Activated T-cell treated with anti-CD3 and anti-CD28 coated beads, Interleukin-2, amount 50 U/mL, for 72 hours (primary cell): ENCODE measurements around the gene RGS7. TPM values are rescaled to one million over a fixed set of nuclear protein-coding genes. Genes with fewer than 3 reads are reported as not detected.
"Not testable (repeated sequence)": the region's sequence is repeated elsewhere in the genome, so short reads cannot be mapped to it uniquely, and the experiment has no call there.

ENCODE experiments used
- ATAC-seq, 2 donors: fragments of 150-1000 bp; cut with Tn5 transposase; replicated peaks in 1 of 2; 2 replicates each; pipeline ENCODE4 v1.10.0; 2021; ENCODE audit warnings: moderate library complexity in 2 of 2, mild to moderate bottlenecking in 1 of 2
- DNase-seq, 2 donors: peaks; one replicate each; pipeline ENCODE4 v3.0.0; 2021 to 2022; ENCODE audit warnings: mixed read lengths in 1 of 2
- H3K27ac Mint-ChIP-seq: one replicate; pipeline ENCODE4 v1.8.0; 2022; ENCODE audit warnings: mild to moderate bottlenecking, moderate library complexity, mixed read lengths
- H3K27me3 Mint-ChIP-seq: one replicate; pipeline ENCODE4 v1.8.0; 2022; ENCODE audit warnings: low read depth, mixed read lengths
- H3K36me3 Mint-ChIP-seq, 2 donors: one replicate each; pipeline ENCODE4 v1.8.0; 2022; ENCODE audit warnings: mixed read lengths in 2 of 2, mild to moderate bottlenecking in 1 of 2; ENCODE audit not compliant: insufficient read depth in 2 of 2
- H3K4me1 Mint-ChIP-seq: one replicate; pipeline ENCODE4 v1.8.0; 2022; ENCODE audit warnings: low read depth, mixed read lengths
- H3K4me3 Mint-ChIP-seq, 2 donors: one replicate each; pipeline ENCODE4 v1.8.0; 2022; ENCODE audit warnings: mild to moderate bottlenecking in 2 of 2, mixed read lengths in 2 of 2, moderate library complexity in 2 of 2
- H3K9me3 Mint-ChIP-seq, 2 donors: one replicate each; pipeline ENCODE4 v1.8.0; 2022; ENCODE audit warnings: mixed read lengths in 2 of 2
- total RNA-seq, 2 donors: library from RNA; stranded (reverse); gene quantifications; one replicate each; pipeline ENCODE4 v1.2.3, GENCODE V29; 2022

Gene RGS7
- total RNA-seq, 2 donors from 2014 or later: not detected

DNA sequence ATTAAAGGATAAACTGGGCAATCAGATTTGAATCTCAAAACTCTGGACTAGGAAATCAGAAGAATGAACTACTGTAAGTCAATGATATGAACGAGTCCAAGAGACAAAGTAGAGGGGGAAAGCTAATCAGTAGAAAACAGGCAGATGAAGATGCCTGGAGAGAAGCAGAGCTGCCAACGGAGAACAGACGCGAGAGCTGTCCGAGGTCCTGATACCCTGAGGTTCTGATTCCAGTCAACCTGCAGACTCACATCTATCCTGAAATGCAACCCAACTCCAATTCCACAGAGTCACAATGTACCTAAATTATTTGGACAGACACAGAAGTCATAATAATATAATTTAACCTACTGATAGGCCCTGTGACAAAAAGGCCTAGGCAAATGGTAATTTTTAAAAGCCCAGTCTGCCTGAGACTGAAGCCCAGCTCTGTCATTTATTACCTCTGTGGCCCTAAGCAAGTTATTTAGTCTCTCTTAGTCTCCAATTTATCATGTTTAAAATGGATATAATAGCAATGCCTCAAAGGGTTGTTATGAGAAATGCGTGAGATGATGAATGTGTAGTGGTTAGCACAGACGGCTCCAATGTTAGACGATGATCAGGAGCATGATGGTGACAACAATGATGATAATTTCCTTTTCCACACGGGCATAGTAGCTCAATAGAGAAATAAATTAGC lies 33.4 kb downstream of the RGS7 start:
- peaks cover 0 to 11% of the 10 kb centered on the region in 2 donors for H3K9me3 Mint-ChIP-seq
- ATAC-seq (no peak), DNase-seq (peak; percentile 1)
- H3K27me3 Mint-ChIP-seq: no peaks in the 10 kb centered on the region
- H3K27ac Mint-ChIP-seq: no peak overlapping the region
- no peaks in the 10 kb centered on the region for H3K4me1 Mint-ChIP-seq
- no peak overlapping the region for H3K4me3 Mint-ChIP-seq
- peaks cover 0 to 2% of the 10 kb centered on the region in 2 donors for H3K36me3 Mint-ChIP-seq

DNA sequence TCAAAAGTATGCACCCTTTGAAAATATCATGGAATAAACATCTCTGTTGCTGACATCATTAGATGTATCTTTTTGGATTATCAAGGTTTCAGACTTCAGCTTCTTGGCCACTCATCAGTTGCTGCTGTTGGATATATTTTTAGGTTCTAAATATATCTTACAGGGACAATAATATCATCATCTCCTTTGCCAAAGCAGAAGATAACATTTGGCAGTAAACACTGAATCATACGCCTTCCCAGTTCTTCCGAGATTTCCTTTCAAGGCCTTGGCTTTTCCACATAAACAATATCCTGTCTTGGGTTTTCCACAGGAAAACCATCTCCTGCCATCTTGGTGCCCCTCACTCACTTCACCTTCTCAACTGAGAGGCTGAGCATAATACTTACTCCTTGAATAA lies 39.3 kb downstream of the RGS7 start:
- ATAC-seq: no peak
- Mint-ChIP-seq H3K27me3 (no peaks in the 10 kb centered on the region), H3K9me3 (peaks cover 2 to 5% of the 10 kb centered on the region in 2 donors), H3K4me3 (no peak overlapping the region), H3K4me1 (no peaks in the 10 kb centered on the region), H3K36me3 (peaks cover 0 to 2% of the 10 kb centered on the region in 2 donors), H3K27ac (no peak overlapping the region)
- no peak for DNase-seq

DNA sequence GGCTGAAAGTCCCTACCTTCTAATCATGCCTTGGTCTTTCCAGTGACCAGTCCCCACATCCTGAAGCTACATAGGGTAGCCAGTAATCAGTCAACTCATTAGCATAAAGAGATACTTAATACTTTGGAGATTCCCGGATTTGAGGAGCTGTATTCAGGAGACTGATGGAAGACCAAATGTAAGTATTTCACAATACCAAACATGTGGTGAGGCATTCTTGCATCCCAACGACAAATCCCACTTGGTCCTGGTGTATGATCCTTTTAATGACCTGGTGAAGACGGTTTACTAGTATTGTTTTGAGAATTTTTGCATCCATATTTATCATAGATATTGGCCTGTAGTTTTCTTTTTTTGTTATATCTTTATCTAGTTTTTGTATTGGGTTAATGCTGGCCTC lies 40.6 kb downstream of the RGS7 start:
- no peaks in the 10 kb centered on the region for H3K4me1 Mint-ChIP-seq
- peaks cover 0 to 2% of the 10 kb centered on the region in 2 donors for H3K36me3 Mint-ChIP-seq
- H3K27me3 Mint-ChIP-seq: no peaks in the 10 kb centered on the region
- H3K4me3 Mint-ChIP-seq: no peak overlapping the region
- DNase-seq (no peak), ATAC-seq (no peak)
- no peak overlapping the region for H3K27ac Mint-ChIP-seq
- peaks cover 2 to 3% of the 10 kb centered on the region in 2 donors for H3K9me3 Mint-ChIP-seq

DNA sequence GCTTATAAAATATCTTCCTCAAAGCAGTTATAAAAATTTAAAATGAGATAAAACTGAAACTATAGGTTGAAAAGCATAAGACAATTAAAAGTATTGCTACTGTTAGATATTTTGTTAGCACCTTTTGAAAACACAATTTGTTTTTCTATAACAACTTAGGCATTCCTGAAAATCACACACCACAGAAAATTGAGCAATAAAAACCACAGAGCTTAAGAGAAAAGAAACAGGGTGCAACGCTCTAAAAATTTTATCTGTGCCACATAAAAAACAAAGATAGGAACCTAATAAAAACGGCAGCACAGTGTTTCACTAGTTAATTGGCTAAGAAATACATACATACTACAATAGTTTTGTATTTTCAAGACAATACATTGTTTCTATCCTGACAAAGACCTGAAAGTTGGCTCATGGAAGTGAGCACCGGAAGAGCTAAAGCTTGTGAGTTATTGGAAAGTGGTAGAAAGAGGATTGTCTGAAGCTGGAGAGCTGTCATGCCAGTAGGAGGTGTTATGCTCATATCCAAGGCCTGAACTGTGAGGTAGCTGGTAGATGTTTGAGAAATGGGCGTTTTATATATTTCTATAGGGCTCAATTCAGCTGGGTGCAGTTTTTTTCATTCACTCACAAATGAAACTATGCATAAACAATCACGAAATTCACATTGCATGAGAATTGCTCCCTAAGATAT lies 45.8 kb downstream of the RGS7 start:
- H3K4me3 Mint-ChIP-seq: no peak overlapping the region
- no peaks in the 10 kb centered on the region for H3K36me3 Mint-ChIP-seq
- H3K4me1 Mint-ChIP-seq: no peaks in the 10 kb centered on the region
- no peak overlapping the region for H3K27ac Mint-ChIP-seq
- no peaks in the 10 kb centered on the region for H3K27me3 Mint-ChIP-seq
- peaks cover 3 to 4% of the 10 kb centered on the region in 2 donors for H3K9me3 Mint-ChIP-seq
- no peak for DNase-seq
- no peak for ATAC-seq

DNA sequence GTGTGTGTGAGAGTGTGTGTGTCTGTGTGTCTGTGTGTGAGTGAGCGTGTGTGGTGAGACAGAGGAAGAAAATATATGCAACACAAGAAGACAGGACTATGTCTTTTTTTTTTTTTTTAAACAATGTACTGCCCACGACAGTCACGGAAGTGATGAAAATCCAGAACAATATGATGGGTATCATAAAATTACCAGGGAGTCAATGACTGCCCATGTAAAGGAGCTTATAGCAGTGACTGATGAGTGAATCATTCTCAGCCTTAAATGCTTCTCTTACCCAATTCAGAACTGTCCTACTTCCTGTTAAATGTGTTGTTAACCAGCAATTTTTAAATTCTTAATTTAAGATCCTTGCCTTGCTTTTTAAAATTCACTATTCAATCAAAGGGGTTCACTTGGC lies 46.6 kb downstream of the RGS7 start:
- no peak overlapping the region for H3K4me3 Mint-ChIP-seq
- H3K9me3 Mint-ChIP-seq: peaks cover 3 to 4% of the 10 kb centered on the region in 2 donors
- no peak for DNase-seq
- no peaks in the 10 kb centered on the region for H3K27me3 Mint-ChIP-seq
- H3K27ac Mint-ChIP-seq: no peak overlapping the region
- no peaks in the 10 kb centered on the region for H3K4me1 Mint-ChIP-seq
- H3K36me3 Mint-ChIP-seq: no peaks in the 10 kb centered on the region
- no peak for ATAC-seq

DNA sequence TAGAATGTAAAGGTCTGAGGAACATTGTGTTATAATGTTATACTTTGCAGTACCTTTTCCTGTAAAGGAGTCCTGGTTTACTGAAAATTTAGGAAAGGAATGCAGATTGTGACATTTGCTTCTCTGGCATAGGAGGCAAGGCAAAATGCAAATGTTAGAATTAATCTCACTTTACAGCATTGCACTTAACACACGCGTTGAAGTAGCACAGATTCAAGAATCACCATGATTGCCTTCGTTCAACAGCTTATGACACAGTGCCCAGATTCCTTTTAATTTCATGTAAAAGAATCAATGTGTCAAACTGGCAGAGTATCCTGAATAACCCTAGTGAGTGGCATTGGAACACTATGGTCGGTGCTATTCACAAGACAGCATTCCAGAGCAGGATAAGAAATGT lies 47.4 kb downstream of the RGS7 start:
- Mint-ChIP-seq H3K4me1 (no peaks in the 10 kb centered on the region), H3K4me3 (no peak overlapping the region), H3K27ac (no peak overlapping the region), H3K27me3 (no peaks in the 10 kb centered on the region), H3K36me3 (no peaks in the 10 kb centered on the region), H3K9me3 (peaks cover 3 to 4% of the 10 kb centered on the region in 2 donors)
- DNase-seq: no peak
- ATAC-seq: no peak

DNA sequence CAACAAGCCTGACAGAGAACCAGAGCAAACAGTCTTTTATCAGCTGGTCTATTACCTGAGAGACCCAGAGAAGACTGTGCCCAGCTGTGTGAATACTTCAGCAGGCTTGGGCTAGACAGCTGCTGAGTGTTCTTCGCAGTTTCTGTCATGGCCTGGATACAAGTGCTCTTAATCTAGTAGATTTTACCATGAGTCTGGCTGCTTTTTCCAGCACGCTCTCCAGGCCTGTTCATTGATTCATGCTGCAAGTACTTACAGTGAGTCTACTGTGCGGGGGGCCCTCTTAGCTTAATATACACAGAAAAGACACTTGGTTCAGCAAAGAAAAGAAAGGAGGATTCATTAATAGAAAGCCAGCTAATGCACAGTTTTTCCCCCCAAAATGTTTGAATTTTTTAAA lies 48.5 kb downstream of the RGS7 start:
- H3K27me3 Mint-ChIP-seq: no peaks in the 10 kb centered on the region

DNA sequence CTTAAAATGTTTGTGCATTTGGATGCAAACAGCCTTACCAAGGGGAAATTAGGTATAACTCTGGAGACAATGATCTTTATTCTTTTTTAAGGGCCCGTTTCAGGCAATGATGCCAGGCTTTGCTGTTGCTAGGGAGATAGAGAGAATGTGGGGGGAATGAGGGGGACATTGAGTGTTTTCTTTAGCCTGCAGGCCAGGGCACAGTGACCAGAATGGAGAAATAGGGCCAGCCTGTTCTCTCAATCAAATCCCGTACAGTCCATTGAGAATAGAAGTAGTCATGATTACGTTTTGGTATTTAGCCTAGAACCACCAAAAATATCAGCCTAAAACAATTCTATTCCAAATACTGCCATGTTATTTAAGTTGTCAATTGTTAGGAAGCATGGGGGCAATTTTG lies 49.0 kb downstream of the RGS7 start:
- H3K4me1 Mint-ChIP-seq: no peaks in the 10 kb centered on the region
- H3K36me3 Mint-ChIP-seq: peaks cover 0 to 2% of the 10 kb centered on the region in 2 donors
- no peaks in the 10 kb centered on the region for H3K27me3 Mint-ChIP-seq
- peaks cover 5 to 11% of the 10 kb centered on the region in 2 donors for H3K9me3 Mint-ChIP-seq
- H3K4me3 Mint-ChIP-seq: no peak overlapping the region
- no peak for ATAC-seq
- H3K27ac Mint-ChIP-seq: no peak overlapping the region
- no peak for DNase-seq

More for the DNA sequence above, 48.5 kb downstream of the RGS7 start:
- Mint-ChIP-seq H3K4me3 (no peak overlapping the region), H3K4me1 (no peaks in the 10 kb centered on the region), H3K9me3 (peaks cover 3 to 7% of the 10 kb centered on the region in 2 donors), H3K36me3 (peaks cover 0 to 2% of the 10 kb centered on the region in 2 donors), H3K27ac (no peak overlapping the region)
- no peak for ATAC-seq
- no peak for DNase-seq

DNA sequence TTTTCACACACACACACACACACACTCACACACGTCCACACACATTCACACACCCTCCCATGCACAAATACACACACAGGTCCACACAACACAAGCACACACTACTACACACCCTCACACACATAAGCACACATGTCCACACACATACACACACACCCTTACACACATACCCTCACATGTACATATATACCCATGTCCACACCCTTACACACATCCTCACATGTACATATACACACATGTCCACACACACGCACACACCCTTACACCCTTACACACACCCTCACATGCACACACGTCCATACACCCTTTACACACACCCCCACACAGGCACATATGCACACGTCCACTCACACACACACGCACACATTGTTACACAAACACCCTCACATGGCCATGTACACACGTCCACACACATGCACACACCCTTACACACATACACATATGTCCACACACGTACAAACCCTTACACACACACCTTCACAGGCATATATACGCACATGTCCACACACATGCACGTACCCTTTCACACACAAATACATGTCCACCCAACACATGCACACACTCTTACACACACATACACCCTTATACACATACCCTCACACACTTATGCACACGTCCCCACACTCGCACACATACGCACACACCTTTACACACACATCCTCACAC lies 50.7 kb downstream of the RGS7 start:
- no peak overlapping the region for H3K27ac Mint-ChIP-seq
- DNase-seq (no peak), ATAC-seq (no peak)
- H3K27me3 Mint-ChIP-seq: no peaks in the 10 kb centered on the region
- H3K36me3 Mint-ChIP-seq: peaks cover 0 to 2% of the 10 kb centered on the region in 2 donors
- H3K4me1 Mint-ChIP-seq: no peaks in the 10 kb centered on the region
- no peak overlapping the region for H3K4me3 Mint-ChIP-seq
- H3K9me3 Mint-ChIP-seq: peaks cover 5 to 16% of the 10 kb centered on the region in 2 donors

DNA sequence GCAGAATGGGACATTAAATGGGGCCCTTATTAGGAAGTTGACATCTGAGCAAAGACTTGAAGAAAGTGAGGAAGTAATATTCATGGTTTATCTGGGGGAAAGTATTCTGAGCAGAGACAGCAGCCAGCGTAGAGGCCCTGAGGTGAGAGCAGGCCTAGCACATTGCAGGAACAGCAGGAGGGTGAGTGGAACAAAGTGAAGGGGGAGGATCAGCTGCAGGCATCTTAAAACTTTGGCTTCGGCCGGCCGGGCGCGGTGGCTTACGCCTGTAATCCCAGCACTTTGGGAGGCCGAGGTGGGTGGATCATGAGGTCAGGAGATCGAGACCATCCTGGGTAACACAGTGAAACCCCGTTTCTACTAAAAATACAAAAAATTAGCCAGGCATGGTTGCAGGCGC lies 55.0 kb downstream of the RGS7 start:
- H3K4me3 Mint-ChIP-seq, ATAC-seq, DNase-seq, H3K36me3 Mint-ChIP-seq, H3K4me1 Mint-ChIP-seq, H3K27me3 Mint-ChIP-seq, H3K27ac Mint-ChIP-seq: not testable (repeated sequence)
- peaks cover 2 to 20% of the 10 kb centered on the region in 2 donors for H3K9me3 Mint-ChIP-seq

DNA sequence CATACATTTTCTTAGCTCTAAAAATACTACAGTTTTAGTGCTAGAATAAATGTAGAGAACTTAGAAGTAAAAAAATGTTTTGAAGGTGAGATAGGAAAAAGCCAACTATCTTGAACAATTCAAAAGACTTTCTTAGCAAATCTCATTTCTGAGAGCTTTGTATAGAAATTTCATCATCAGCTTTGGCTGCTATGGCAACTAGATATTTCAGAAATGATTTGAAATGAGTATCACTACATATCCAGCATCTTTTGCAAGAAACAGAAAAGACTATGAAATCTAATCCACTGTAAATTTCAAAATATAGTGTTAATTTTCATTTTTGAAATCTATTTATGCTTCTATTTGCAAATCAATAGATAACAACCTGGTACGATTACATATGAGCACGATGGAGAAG lies 57.7 kb downstream of the RGS7 start:
- ATAC-seq (no peak), DNase-seq (no peak)
- Mint-ChIP-seq H3K9me3 (peaks cover 9 to 20% of the 10 kb centered on the region in 2 donors), H3K27ac (no peak overlapping the region), H3K27me3 (no peaks in the 10 kb centered on the region), H3K4me1 (no peaks in the 10 kb centered on the region), H3K36me3 (peaks cover 0 to 2% of the 10 kb centered on the region in 2 donors), H3K4me3 (no peak overlapping the region)

DNA sequence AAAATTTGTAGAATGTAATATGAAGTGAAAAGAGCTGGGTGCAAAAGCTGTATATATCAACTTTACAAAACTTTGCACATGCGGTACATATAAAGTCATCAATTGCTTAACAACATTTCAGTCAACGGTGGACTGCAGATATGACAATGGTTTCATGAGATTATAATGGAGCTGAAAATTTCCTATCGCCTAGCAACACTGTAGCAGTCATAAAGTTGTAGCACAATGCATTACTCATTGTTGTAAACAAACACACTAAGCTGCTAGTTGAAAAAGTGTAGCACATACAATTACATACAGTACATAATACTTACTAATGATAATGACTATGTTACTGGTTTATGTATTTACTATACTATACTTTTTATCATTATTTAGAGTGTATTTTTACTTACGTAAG lies 64.0 kb downstream of the RGS7 start:
- Mint-ChIP-seq H3K9me3 (peaks cover 6 to 8% of the 10 kb centered on the region in 2 donors), H3K27me3 (no peaks in the 10 kb centered on the region), H3K36me3 (no peaks in the 10 kb centered on the region), H3K4me1 (no peaks in the 10 kb centered on the region), H3K27ac (no peak overlapping the region), H3K4me3 (no peak overlapping the region)
- ATAC-seq (no peak), DNase-seq (no peak)

DNA sequence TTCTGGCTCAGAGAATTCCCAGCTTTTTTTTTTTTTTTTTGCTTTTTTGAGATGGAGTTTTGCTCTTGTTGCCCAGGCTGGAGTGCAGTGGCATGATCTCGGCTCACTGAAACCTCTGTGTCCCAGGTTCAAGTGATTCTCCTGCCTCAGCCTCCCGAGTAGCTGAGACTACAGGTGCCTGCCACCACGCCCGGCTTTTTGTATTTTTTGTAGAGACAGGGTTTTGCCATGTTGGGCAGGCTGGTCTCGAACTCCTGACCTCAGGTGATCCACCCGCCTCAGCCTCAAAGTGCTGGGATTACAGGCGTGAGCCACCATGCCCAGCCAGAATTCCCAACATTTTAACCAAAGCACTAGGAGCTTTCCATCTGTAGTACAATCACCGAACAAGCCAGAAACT lies 65.5 kb downstream of the RGS7 start:
- not testable (repeated sequence) for H3K27me3 Mint-ChIP-seq, H3K4me1 Mint-ChIP-seq, ATAC-seq, H3K36me3 Mint-ChIP-seq, DNase-seq, H3K27ac Mint-ChIP-seq, H3K4me3 Mint-ChIP-seq
- peaks cover 6 to 11% of the 10 kb centered on the region in 2 donors for H3K9me3 Mint-ChIP-seq
